NCI-H1436 treated with DMSO at 0.1 percent for 48 hours (cell line): Measurements from ENCODE around the gene LURAP1L.
"Not testable (repeated sequence)": the region's sequence is repeated elsewhere in the genome, so short reads cannot be mapped to it uniquely, and the experiment has no call there.

Experiments
- DNase-seq: peaks from one replicate; lab custom pipeline; 2025; lab: John Stamatoyannopoulos, UW

LURAP1L gene

DNA sequence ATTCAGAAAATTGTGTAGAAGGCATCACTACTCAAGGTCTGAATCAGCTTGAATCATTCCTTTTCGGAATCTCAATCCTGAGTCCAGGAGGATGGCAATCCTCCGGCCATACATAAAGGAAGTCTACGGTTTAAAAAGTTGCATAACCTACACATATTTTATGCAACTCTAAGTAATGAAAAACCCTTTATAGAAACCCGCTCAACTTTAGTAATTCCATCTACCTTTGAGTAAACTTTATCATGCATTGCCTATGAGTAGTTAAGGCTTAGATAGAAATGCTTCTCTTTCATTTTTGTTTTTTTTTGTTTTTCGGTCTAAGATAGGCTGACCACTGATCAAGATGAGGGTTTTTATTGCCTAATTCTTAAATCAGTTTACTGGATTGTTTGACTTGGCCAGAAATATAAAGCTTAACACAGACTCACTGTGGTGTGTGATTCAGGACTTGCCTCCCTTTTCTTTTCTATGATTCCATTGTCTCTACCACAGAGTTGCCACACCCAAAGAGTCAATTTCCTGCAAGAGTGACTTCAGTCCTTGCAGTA is 85.0 kb downstream of the LURAP1L start:
- no peak for DNase-seq

DNA sequence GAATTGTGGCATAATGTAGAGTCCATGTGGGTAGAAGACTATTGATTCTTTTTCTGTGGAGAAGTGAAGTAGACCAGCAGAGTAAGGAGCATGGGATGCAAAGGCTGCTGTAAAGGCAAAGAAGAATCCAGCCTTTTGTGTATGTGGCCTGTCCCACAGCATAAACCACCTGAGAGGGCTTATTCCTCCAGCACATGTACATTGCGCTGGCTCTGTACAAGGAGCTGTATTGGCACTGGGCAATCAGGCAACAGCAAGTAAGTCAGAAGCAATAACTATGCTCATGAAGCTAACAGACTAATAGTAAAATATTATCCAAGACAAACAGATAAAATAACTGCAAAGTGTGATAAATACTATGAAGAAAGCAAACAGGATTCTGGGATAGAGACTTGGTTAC is 86.2 kb downstream of the LURAP1L start:
- DNase-seq: no peak

DNA sequence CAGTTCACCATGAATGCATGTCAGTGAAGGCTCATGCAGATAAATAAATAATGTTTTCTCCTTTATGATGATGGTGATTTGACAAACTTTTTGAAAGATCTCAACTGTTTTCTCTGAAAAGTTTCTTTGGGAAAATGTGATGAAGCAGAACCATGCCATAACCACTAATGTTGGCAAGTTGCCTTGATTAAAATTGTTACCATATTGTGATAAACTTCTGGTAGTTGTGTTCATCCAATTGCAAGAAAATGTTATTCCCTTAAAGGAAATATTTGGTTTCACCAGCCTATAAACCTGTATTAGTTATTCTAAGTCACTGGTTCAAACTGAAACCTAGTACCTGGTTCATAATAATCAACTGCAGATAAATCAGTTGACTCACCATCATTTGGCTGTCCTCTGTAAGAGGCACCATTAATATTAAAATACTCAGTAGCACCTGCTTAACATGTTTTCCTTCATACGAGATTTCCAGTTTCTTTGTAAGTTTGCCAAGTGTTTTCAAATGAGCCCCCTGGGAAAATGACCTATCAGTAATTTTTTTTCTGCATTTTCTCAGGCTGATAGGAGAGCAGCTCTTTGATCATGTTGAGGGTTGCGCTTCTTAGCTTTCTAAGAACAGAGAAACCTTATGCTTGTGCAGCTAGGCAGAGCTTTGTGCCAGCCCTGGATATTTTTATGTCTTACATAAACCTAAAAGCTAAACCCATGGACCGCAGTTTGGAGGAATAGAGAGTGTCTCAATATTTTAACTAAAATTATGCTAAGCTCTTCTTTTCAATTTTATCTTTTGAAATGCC is 88.0 kb downstream of the LURAP1L start:
- DNase-seq: no peak

DNA sequence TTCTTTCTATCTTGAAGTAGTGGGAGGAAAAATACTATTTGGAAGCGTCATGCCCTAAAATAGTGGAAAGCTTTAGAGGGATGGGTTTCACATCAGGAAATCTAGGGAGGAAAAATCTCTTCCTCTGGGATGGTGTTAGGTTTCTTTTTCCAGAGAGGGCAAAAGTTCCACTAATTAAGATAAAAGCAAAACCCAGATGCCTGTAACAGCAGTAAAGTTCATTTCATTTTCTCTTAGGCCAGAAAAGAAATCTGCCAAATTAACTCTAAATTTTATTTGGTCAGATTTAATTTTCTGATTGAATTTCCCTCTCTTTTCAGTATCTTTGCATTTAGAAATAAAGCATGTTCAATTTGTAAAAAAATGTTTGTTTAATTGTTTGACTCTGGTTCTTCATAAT is 88.8 kb downstream of the LURAP1L start:
- DNase-seq: no peak

DNA sequence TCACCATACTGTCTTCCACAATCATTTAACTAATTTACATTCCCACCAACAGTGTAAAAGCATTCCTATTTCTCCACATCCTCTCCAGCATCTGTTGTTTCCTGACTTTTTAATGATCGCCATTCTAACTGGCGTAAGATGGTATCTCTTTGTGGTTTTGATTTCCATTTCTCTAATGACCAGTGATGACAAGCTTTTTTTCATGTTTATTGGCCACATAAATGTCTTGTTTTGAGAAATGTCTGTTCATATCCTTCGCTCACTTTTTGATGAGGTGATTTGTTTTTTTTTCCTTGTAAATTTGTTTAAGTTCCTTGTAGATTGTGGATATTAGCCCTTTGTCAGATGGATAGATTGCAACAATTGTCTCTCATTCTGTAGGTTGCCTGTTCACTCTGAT is 90.6 kb downstream of the LURAP1L start:
- not testable (repeated sequence) for DNase-seq
